B cell (primary cell): ENCODE data around the gene GLT1D1. TPM values are rescaled to one million over a fixed set of nuclear protein-coding genes. Genes with fewer than 3 reads are reported as not detected.

Source experiments
- ATAC-seq: fragments of 200-7000 bp; cut with Tn5 transposase; one replicate; pipeline ENCODE4 v1.10.0; 2021; ENCODE audit warnings: low read depth, mild to moderate bottlenecking, moderate number of reproducible peaks, moderate library complexity
- CTCF ChIA-PET: fragments of 350-600 bp; sonication (Branson Sonifier 250); formaldehyde crosslinking; loops from one replicate; lab custom pipeline; 2021; ENCODE audit warnings: antibody characterized with exemption, inconsistent platforms; lab: Charles Lee
- POLR2A ChIA-PET: fragments of 350-600 bp; sonication (Branson Sonifier 250); formaldehyde crosslinking; loops from one replicate; lab custom pipeline; 2021; ENCODE audit warnings: antibody characterized with exemption; lab: Charles Lee
- DNase-seq: peaks from one replicate; pipeline ENCODE4 v3.0.0; 2013
- H2AFZ ChIP-seq: 2 replicates; pipeline ENCODE4 v1.6.1; 2012; ENCODE audit warnings: mild to moderate bottlenecking, low read depth, low read length; ENCODE audit not compliant: insufficient read depth, poor library complexity, severe bottlenecking
- H3K27ac ChIP-seq, 2 donors: 1 replicate in 1 of 2; 2 replicates in 1 of 2; pipeline ENCODE4 v1.5.1; 2012 to 2013; ENCODE audit warnings: low read length in 2 of 2, mild to moderate bottlenecking in 2 of 2, moderate library complexity in 1 of 2
- H3K27me3 ChIP-seq, 4 experiments: fragments of 200-600 bp in 1 of 4; sonication (generic) in 1 of 4; replicated peaks in 1 of 4; 1 replicate in 2 of 4; 2 replicates in 2 of 4; pipeline versions ENCODE4 v1.6.1 to v1.7.0; 2013 to 2016; ENCODE audit warnings: low read length in 3 of 4, mild to moderate bottlenecking in 2 of 4, mixed read lengths in 1 of 4, moderate library complexity in 1 of 4; ENCODE audit not compliant: insufficient read depth in 4 of 4, control insufficient read depth in 3 of 4; ENCODE audit errors: control extremely low read depth in 1 of 4
- H3K36me3 ChIP-seq, 2 experiments: replicated peaks in 1 of 2; 1 replicate in 1 of 2; 2 replicates in 1 of 2; pipeline versions ENCODE4 v1.6.1 to v1.7.1; 2013; ENCODE audit warnings: low read length in 1 of 2; ENCODE audit not compliant: insufficient read depth in 2 of 2, control insufficient read depth in 1 of 2; ENCODE audit errors: control extremely low read depth in 1 of 2, extremely low read depth in 1 of 2
- H3K4me1 ChIP-seq, 2 donors: fragments of 200-600 bp in 1 of 2; sonication (generic) in 1 of 2; 1 replicate in 1 of 2; 2 replicates in 1 of 2; pipeline versions ENCODE4 v1.5.1 to v1.6.1; 2013 to 2017; ENCODE audit warnings: low read length in 2 of 2; ENCODE audit not compliant: control insufficient read depth in 2 of 2, insufficient read depth in 2 of 2
- H3K4me2 ChIP-seq: replicated peaks from 2 replicates; pipeline ENCODE3; 2012; ENCODE audit warnings: mild to moderate bottlenecking, low read depth, low read length; ENCODE audit not compliant: poor library complexity, severe bottlenecking
- H3K4me3 ChIP-seq, 5 experiments: fragments of 200-600 bp in 1 of 5; sonication (generic) in 1 of 5; 1 replicate in 3 of 5; 2 replicates in 2 of 5; pipeline versions ENCODE4 v1.5.1 to v1.7.0; 2011 to 2016; ENCODE audit warnings: low read length in 4 of 5, mild to moderate bottlenecking in 4 of 5, low read depth in 2 of 5, control low read depth in 1 of 5, moderate library complexity in 1 of 5; ENCODE audit not compliant: insufficient read depth in 1 of 5; ENCODE audit errors: control extremely low read depth in 1 of 5, extremely low read depth in 1 of 5
- H3K79me2 ChIP-seq: fragments of 200-600 bp; sonication (generic); one replicate; pipeline ENCODE4 v1.6.0; 2016; ENCODE audit warnings: low read length; ENCODE audit not compliant: control insufficient read depth, insufficient read depth
- H3K9ac ChIP-seq: fragments of 200-600 bp; sonication (generic); 2 replicates; pipeline ENCODE4 v1.6.1; 2017; ENCODE audit warnings: mild to moderate bottlenecking, low read length, moderate library complexity
- H3K9me3 ChIP-seq, 3 donors: one replicate each; pipeline versions ENCODE4 v1.6.1 to v1.7.1; 2013; ENCODE audit warnings: low read length in 2 of 3; ENCODE audit not compliant: control insufficient read depth in 2 of 3, insufficient read depth in 1 of 3; ENCODE audit errors: control extremely low read depth in 1 of 3
- H4K20me1 ChIP-seq: 2 replicates; pipeline ENCODE4 v1.6.0; 2012; ENCODE audit warnings: mild to moderate bottlenecking, low read length; ENCODE audit not compliant: insufficient read depth, control insufficient read depth, poor library complexity, severe bottlenecking
- H3K27ac Mint-ChIP-seq: one replicate; pipeline ENCODE4 v1.8.0; 2021; ENCODE audit warnings: mixed read lengths
- H3K27me3 Mint-ChIP-seq: one replicate; pipeline ENCODE4 v1.8.0; 2021; ENCODE audit warnings: mixed read lengths
- H3K4me1 Mint-ChIP-seq: one replicate; pipeline ENCODE4 v1.8.0; 2021; ENCODE audit warnings: mixed read lengths
- H3K4me3 Mint-ChIP-seq: one replicate; pipeline ENCODE4 v1.8.0; 2021; ENCODE audit warnings: mixed read lengths
- H3K9me3 Mint-ChIP-seq: one replicate; pipeline ENCODE4 v1.8.0; 2022; ENCODE audit warnings: mixed read lengths; ENCODE audit not compliant: insufficient read depth
- CTCF ChIP-seq: fragments of 200-600 bp; IDR thresholded peaks from one replicate; pipeline ENCODE4 v1.8.0; 2022; ENCODE audit warnings: antibody characterized with exemption, mild to moderate bottlenecking
- EZH2 ChIP-seq: IDR thresholded peaks from 2 replicates; pipeline ENCODE4 v1.6.1; 2012; ENCODE audit warnings: borderline replicate concordance, low read depth, mild to moderate bottlenecking, moderate library complexity, low read length; ENCODE audit not compliant: insufficient read depth, poor library complexity, severe bottlenecking
- WGBS: methylation state at CpG from one replicate; pipeline ENCODE4 v1.1.5; 2013; ENCODE audit warnings: missing lambda C conversion rate; ENCODE audit not compliant: insufficient coverage; 5-methylcytosine and 5-hydroxymethylcytosine counted together
- intact Hi-C: fragments of 100-400 bp; cut with micrococcal nuclease; formaldehyde crosslinking; loops from one replicate; pipeline ENCODE4 v1.10.0; 2022
- polyA plus RNA-seq: library from polyadenylated mRNA; depleted of rRNA; stranded (reverse); fragments of >200 nt; gene quantifications from 2 replicates; pipeline ENCODE4 v1.2.3, GENCODE V29; 2012
- total RNA-seq, 2 donors: library from RNA; stranded (reverse); fragments of 120-200 nt in 1 of 2; gene quantifications; 1 replicate in 1 of 2; 2 replicates in 1 of 2; pipeline versions ENCODE4 v1.2.3 to v1.2.4, GENCODE V29; 2013 to 2022

The GLT1D1 gene
- total and polyA plus RNA-seq, 2 donors (not counting 1 experiment from before 2014, with no cell fraction given) = 0.22 to 0.49 TPM

- Histone ChIP-seq H3K9me3 (peaks cover 0 to 4% (median 0%) of the 10 kb centered on the region in 3 donors), H3K9ac (no peak overlapping the region), H3K4me3 (no peak overlapping the region), H2AFZ (no peak overlapping the region), H3K27ac (no peak overlapping the region), H3K36me3 (no peaks in the 10 kb centered on the region), H4K20me1 (no peaks in the 10 kb centered on the region), H3K79me2 (no peaks in the 10 kb centered on the region), H3K4me1 (no peaks in the 10 kb centered on the region), H3K4me2 (no peak overlapping the region), H3K27me3 (no peaks in the 10 kb centered on the region)
- no peak overlapping the region for H3K27ac Mint-ChIP-seq
- 94% methylated on average over 12 of the region's 12 CpGs for WGBS
- TF ChIP-seq CTCF (no peak), EZH2 (no peak)
- ATAC-seq (no peak), DNase-seq (no peak)
- intact Hi-C loops = no loop called here
- ChIA-PET POLR2A (no interaction called here), CTCF (no interaction called here)
- no peaks in the 10 kb centered on the region for H3K27me3 Mint-ChIP-seq
- no peaks in the 10 kb centered on the region for H3K4me1 Mint-ChIP-seq
- no peak overlapping the region for H3K4me3 Mint-ChIP-seq
- no peaks in the 10 kb centered on the region for H3K9me3 Mint-ChIP-seq
Observed at GRCh38 chr12:128929057-128929456, 75.8 kb downstream of the GLT1D1 start.

- no peak overlapping the region for H2AFZ ChIP-seq
- ChIA-PET CTCF (no interaction called here), POLR2A (no interaction called here)
- Mint-ChIP-seq H3K4me3 (no peak overlapping the region), H3K4me1 (no peaks in the 10 kb centered on the region), H3K27ac (no peak overlapping the region), H3K9me3 (no peaks in the 10 kb centered on the region), H3K27me3 (no peaks in the 10 kb centered on the region)
- no peak for ATAC-seq
- H3K9me3 ChIP-seq = peaks cover 0 to 4% (median 0%) of the 10 kb centered on the region in 3 donors
- no peaks in the 10 kb centered on the region for H3K4me1 ChIP-seq
- H3K36me3 ChIP-seq = no peaks in the 10 kb centered on the region
- DNase-seq = no peak
- no peak overlapping the region for H3K4me3 ChIP-seq
- intact Hi-C loops = no loop called here
- no peaks in the 10 kb centered on the region for H3K79me2 ChIP-seq
- no peak overlapping the region for H3K9ac ChIP-seq
- 88% methylated on average over 10 of the region's 13 CpGs for WGBS
- H3K27me3 ChIP-seq = no peaks in the 10 kb centered on the region
- no peak overlapping the region for H3K27ac ChIP-seq
- H3K4me2 ChIP-seq = no peak overlapping the region
- TF ChIP-seq CTCF (no peak), EZH2 (no peak)
- H4K20me1 ChIP-seq = no peaks in the 10 kb centered on the region
Observed at GRCh38 chr12:128930606-128931005, 77.3 kb downstream of the GLT1D1 start.
